ENCODE measurements around the gene CTNNA1.
"Not testable (repeated sequence)": the region's sequence is repeated elsewhere in the genome, so short reads cannot be mapped to it uniquely, and the experiment has no call there.

The CTNNA1 gene

GRCh38 chr5:138725153-138725817, 27.9 kb upstream of the CTNNA1 start:
- DNase-seq (ENCODE audit: low read depth in 2 of 2): no peak

- DNase-seq (ENCODE audit: low read depth in 2 of 2): no peak
Measured at GRCh38 chr5:138725818-138726416, 27.3 kb upstream of the CTNNA1 start.

- no peak for DNase-seq (ENCODE audit: low read depth in 2 of 2)
Measured at GRCh38 chr5:138726848-138727247, 26.4 kb upstream of the CTNNA1 start.

GRCh38 chr5:138730496-138730895, 22.7 kb upstream of the CTNNA1 start:
- DNase-seq (ENCODE audit: low read depth in 2 of 2): not testable (repeated sequence)

GRCh38 chr5:138732466-138732865, 20.8 kb upstream of the CTNNA1 start:
- no peak for DNase-seq (ENCODE audit: low read depth in 2 of 2)

GRCh38 chr5:138732933-138733332, 20.3 kb upstream of the CTNNA1 start:
- DNase-seq (ENCODE audit: low read depth in 2 of 2): no peak

GRCh38 chr5:138733509-138733908, 19.7 kb upstream of the CTNNA1 start:
- DNase-seq (ENCODE audit: low read depth in 2 of 2): no peak

- DNase-seq (ENCODE audit: low read depth in 2 of 2): no peak
Measured at GRCh38 chr5:138736293-138736692, 16.9 kb upstream of the CTNNA1 start.

GRCh38 chr5:138737494-138738265, 15.5 kb upstream of the CTNNA1 start:
- no peak for DNase-seq (ENCODE audit: low read depth in 2 of 2)

GRCh38 chr5:138738399-138738798, 14.8 kb upstream of the CTNNA1 start:
- no peak for DNase-seq (ENCODE audit: low read depth in 2 of 2)

- no peak for DNase-seq (ENCODE audit: low read depth in 2 of 2)
Measured at GRCh38 chr5:138739938-138740337, 13.3 kb upstream of the CTNNA1 start.

GRCh38 chr5:138743484-138743883, 9.7 kb upstream of the CTNNA1 start:
- DNase-seq (ENCODE audit: low read depth in 2 of 2): no peak

GRCh38 chr5:138745268-138745667, 8.0 kb upstream of the CTNNA1 start:
- DNase-seq (ENCODE audit: low read depth in 2 of 2): no peak

GRCh38 chr5:138748630-138749081, 4.6 kb upstream of the CTNNA1 start:
- no peak for DNase-seq (ENCODE audit: low read depth in 2 of 2)

GRCh38 chr5:138751344-138751743, 1.9 kb upstream of the CTNNA1 start:
- not testable (repeated sequence) for DNase-seq (ENCODE audit: low read depth in 2 of 2)

GRCh38 chr5:138752341-138752950, 779 bp upstream of the CTNNA1 start:
- DNase-seq (ENCODE audit: low read depth in 2 of 2): no peak

- DNase-seq (ENCODE audit: low read depth in 2 of 2): peak; percentile 30 to 46
Measured at GRCh38 chr5:138753794-138754698, 821 bp downstream of the CTNNA1 start.

- no peak for DNase-seq (ENCODE audit: low read depth in 2 of 2)
Measured at GRCh38 chr5:138754699-138755057, 1.5 kb downstream of the CTNNA1 start.

GRCh38 chr5:138755084-138755748, 2.0 kb downstream of the CTNNA1 start:
- no peak for DNase-seq (ENCODE audit: low read depth in 2 of 2)

GRCh38 chr5:138757061-138757776, 4.0 kb downstream of the CTNNA1 start:
- DNase-seq (ENCODE audit: low read depth in 2 of 2): no peak

Measured in stimulated activated CD4-positive, alpha-beta T cell treated with anti-CD3 and anti-CD28 coated beads, Interleukin-1b, Interleukin-23, amount 100 ng/mL, for 4 hours (primary cell).